ENCODE results near the gene ANKH.
"Not testable (repeated sequence)": the region's sequence is repeated elsewhere in the genome, so short reads cannot be mapped to it uniquely, and the experiment has no call there.

- not testable (repeated sequence) for TF ChIP-seq POLR2A, CTCF (IDR thresholded peaks at IDR 0.05)
Measured at GRCh38 chr5:14848942-14849341, 22.6 kb downstream of the ANKH start.
